ENCODE results near the gene GAMT.

The GAMT gene

GRCh38 chr19:1418496-1418775, 17.1 kb upstream of the GAMT start:
- DNase-seq = no peak

DNA sequence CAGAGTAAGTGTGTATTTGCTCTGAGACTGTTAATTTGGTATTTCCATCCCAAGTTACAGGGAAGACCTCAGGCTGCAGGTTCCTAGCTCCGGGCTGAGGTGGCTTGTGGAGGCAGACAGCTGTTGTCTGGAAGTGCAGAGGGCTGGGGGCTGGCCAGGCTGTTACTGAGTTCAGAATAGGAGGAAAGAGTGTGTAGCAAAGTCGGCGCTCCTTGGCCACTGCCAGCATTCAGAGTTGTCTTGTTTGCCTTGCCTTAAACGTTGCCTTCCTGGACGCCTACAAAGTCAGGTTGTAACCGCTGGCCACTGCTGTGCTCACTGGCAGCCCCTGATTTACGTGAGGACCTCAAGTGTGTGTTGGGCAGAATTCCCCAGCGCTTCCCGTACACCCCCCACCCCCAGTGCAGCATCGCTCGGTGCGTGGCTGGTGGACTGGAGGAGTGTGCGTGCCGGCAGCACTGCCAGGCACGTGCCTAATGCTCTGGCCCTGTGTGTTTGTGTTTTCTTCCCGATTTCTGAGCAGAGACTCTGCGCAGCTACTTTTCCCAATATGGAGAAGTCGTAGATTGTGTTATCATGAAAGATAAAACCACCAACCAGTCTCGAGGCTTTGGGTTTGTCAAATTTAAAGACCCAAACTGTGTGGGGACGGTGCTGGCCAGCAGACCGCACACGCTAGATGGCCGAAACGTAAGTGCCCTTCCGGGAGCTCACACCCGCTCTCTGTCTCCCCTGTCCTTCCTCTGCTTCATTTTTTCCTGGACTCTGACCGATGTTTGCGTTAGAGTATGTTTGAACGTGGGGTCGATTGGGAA, 16.5 kb upstream of the GAMT start:
- DNase-seq = no peak

- DNase-seq = no peak
These were observed 15.8 kb upstream of the GAMT start for GRCh38 chr19:1417145-1417544.

- no peak for DNase-seq
These were observed 14.9 kb upstream of the GAMT start for GRCh38 chr19:1416014-1416841.

DNA sequence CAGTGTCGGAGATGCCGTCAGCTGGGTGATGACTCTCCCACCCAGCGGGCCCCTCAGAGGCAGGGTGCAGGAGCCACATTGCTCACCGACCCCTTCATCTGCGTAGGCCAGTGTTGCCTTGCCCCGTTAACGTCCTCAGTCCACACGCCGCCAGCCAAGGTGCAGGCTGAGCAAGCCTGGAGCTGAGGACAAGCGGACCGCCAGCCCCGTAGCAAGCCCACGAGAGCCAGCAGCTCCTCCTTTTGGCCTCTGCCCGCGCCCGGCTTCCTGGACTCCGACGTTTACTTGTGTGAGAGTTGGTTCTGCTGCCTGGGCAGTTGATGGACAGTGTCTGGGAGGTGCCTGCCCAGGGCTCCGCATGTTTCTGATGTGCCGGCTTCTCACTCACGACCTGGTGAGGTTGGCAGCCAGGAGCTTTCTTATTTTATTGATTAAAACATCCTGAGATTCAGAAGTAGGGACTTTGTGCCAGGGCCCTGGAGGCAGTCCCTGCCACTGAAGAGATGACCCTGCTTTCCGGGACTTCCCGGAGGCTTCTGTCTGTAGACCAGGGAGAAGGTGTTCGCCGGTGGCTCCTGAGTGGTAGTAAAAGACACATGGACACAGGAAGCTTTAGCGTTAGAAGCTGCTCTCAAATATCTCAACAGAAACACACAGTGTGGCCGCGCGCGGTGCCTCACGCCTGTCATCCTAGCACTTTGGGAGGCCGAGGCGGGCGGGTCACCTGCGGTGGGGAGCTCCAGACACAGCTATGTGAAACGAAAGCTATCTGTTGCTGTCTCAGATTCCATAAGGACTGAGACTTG, 11.9 kb upstream of the GAMT start:
- no peak for DNase-seq

GRCh38 chr19:1412323-1412923, 11.1 kb upstream of the GAMT start:
- no peak for DNase-seq

- DNase-seq = peak in 1 of 2 experiments; percentile 46
These were observed 10.2 kb upstream of the GAMT start for GRCh38 chr19:1411255-1412191.

DNA sequence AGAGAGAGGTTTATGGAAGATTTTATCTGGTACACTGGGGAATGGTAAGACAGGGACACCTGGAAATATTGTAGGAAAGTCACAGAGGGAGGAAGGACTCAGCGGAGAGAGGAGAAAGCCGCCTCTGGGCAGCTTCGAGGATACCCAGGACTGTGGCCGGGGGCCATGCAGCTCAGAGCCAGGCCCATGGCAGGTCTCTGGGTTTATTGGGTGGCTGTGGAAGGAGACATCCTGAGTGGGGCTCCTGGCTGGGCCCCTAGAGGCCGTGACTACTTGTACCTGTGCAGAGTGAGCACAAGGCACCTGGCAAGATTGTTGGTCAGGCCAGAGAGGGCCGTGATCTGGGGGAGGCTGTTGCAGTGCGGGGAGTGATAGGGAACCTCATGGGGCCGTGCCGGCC, 9.4 kb upstream of the GAMT start:
- no peak for DNase-seq

DNA sequence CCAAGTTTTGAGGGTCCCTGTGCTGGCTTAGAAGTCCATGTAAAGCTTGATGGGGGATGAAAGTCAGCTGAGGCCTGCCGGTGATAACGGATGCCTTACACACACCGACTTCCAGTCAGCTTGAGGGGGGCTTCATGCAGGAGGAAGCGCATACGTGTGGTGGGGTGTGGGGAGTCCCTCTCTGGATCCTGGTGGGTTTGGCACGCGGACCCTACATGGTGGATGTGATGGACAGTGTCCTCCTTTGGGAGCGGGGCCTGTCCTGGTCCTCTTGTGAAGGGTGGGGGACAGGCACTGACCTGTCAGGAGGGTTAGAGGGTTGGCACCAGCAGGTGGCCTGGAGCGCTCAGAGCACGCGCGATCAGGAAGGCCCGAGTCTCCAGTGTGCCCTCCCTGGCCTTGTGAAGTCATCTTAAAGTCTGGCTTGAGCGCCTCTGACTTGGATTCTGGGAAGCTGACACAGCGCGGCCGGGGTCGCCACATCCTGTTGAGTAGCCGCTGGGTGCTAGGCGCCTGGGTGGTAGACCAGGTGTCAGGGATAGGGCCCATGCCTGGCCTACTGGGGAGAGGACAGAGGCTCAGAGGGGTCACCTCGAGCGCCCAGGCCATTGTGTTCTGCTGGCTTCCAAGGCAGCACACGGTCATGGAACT, 8.9 kb upstream of the GAMT start:
- DNase-seq = peak; percentile 63 to 70

DNA sequence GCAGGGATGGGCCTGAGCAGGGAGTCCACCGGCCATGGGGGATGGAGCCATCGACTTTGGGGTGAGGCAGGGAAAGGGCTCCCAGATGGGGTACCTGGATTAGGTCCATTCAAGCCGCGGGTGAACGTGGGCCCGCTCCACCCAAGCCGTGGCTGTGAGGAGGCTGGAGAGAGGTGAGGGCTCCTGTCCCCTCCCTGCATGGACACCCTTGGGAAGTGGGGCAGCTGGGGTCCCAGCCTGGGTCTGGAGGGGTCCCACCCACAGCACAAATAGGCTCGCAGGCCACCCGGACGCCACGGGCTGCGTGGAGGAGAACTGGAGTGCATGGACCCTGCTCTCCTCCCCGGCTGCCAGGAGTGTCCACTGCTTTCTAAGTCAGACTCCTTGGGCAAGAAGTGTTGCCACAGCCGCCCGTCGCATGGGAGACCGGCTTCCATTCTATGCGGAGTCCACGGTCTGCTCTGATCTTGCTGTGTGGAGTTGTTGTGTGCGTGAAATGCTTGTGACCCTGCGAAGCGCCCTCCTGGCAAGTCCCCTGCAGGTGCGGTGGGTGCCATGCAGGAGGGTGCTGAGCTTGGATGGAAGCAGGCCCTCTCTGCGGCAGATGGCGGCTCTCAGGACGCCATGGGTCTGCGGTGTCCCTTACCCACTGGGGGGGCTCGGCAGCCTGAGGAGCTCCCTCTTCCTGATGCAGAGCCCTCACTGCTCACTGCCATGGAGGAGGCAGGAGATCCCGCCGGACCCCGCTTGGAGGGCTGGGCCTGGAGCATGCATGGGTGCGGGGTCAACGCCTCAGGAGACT, 8.1 kb upstream of the GAMT start:
- no peak for DNase-seq

DNA sequence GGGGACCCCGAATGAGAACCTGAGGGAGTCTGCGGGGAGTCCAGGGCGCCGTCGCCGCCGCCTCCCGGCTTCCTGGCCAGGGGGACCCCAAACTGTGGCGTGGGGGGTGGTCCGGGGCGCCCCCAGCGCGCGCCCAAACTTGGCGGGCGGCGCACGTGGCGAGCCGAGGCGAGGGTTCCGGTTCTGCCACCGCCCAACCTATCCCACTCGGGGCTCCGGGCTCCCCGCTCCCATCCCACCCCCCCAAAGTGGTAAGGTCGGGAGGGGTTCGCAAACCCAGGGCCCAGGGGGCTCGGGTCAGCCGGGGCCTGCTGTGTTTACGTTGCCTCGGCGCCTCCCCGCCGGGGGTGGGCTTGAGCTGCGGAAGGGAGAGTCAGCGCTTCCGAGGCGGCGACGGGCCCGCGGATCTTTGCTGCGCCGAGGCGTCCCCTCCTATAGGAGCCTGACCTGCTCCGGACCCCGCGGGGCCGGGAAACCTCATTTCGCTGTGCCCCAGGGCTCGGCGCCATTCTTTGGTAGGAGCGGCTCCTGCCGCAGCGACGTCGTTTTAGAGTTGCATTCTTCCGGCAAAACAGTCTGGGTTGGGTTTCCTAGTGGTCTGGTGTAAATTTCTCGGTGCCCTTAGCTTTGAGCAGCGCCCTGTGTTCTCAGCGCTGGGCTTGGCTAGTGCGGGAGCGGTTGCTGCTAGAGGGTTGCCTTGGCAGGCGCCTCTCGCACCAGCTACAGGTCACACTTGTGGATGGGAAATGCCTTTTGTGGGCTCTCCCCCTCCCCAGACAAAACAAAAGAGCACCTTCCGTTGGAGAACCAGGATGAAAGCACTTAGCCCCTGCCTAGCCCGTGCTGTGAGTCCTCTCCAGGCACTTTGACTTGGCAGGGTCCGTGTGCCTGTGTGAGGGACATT, 7.2 kb upstream of the GAMT start:
- peak; percentile 68 to 71 for DNase-seq

DNA sequence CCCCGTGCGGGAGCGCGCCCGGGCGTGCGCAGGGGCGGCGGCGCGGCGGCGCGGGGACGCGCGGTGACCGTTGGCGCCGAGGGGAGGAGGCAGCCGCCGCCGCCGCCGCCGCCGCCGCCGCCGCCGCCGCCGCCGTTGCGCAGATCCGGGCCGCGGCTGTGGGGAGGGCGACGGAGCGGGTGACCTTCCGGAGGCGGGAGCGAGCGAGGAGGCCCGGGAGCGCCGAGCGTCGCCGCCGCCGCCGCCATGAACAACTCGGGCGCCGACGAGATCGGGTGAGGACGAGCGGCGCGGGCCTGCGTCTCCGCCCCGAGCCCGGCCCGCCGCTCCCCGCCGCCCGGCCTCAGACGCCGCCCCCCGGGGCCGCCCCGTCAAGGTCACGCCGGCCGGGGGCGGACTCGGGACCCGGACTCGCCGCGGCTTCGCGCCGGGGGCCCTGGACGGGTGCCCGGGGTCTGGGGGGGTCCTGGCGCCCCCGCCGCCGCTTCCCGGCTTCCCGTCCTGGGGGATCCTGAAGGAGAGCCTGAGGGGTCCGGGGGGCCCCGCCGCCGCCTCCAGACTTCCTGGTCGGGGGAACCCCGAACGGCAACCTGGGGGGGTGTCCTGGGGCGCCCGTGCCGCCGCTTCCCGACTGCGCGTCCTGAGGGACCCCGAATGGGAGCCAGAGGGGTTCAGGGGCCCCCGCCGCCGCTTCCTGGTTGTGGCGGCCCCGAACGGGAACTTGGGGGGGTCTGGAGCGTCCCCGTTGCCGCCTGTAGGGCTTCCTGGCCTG, 6.4 kb upstream of the GAMT start, which contains the start of gene DAZAP1:
TSS of gene DAZAP1 (plus strand) at position 59 of the 772 bp plus-strand sequence. CDS start at position 247, 188 bp downstream.
- DNase-seq = peak; percentile 50 to 65

DNA sequence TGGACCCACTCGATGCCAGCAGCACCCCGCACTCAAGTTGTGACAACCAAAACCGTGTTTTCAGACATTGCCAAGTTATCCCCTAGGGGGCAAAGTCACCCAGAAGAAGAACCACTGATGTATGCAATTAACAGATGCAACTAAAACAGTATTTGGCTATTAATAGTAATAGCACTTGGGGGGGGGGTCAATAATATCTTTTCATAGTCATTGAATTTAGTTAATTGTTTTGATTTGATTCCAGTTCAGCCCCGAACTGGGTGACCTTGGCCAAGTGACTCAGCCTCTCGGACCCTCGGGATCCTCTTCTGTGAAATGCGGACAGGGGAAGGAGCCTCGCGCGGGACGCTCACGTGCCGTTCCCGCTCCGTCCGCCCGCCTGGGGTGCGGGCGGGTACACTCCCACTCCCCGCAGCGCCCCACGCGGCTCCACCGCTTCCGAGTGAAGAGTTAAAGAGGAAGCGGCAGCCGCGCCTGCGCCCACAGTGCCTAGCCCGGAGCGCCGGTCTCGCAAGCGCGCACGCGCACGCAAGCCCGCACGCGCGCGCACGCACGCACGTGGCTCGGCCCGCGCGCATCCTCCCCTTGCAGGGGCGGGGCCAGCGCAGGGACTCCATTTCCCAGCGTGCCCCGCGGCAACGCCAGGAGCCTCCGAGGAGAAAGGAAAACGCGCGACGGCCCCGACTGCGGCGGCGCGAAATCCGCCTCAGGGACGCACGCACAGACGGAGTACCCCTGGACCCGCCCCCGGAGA, 5.6 kb upstream of the GAMT start:
- peak; percentile 99 to 100 for DNase-seq

DNA sequence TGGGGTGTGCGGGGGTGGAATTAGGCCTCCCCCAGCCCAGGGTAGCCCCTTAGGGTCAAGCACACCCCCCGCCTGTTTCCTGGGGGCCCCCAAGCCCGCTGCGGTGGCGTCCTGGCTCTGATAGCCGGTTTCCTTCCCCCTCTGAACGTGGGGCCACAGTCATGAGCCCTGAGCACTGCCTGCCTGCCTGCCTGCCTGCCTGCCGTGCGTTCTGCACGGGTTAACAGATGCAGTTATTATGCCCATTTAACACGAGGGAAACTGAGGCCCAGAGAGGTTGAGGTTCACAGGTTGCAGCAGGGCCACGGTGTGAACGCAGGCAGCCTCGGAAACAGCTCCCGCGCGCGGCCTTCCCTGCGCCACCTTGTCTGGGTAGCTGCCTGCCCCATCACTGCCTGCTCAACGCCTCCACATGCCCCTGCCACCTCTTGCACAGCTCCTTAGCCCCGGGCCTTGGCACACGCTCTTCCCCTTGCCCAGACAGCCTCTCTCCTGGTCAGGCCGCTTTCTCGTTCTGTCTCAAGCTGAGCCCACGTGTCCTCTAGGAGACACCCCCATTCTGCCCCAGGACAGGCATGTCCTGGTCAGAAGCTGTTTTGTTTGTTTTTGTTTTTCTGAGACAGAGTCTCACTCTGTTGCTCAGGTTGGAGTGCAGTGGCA, 1.2 kb upstream of the GAMT start:
- DNase-seq = no peak

DNA sequence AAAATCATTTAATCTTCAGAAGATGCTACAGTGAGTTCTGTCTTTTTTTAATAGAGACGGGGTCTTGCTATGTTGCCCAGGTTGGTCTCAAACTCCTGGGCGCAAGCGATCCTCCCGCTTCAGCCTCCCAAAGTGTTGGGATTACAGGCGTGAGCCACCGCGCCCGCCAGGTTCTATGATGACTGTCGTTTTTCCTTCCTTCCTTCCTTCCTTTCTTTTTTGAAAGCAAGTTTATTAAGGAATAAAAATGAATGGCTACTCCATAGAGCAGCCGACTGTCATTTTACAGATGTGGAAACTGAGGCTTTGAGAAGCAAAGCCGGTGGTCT, 511 bp upstream of the GAMT start:
- DNase-seq = no peak

GRCh38 chr19:1400281-1401137, 833 bp downstream of the GAMT start:
- DNase-seq = no peak

Measured in activated T-cell treated with anti-CD3 and anti-CD28 coated beads, Interleukin-2, amount 50 U/mL, for 48 hours (primary cell).